ENCODE data around the gene FRMD4B. TPM values are rescaled to one million over a fixed set of nuclear protein-coding genes. Genes with fewer than 3 reads are reported as not detected.

Gene FRMD4B
- total and polyA plus RNA-seq, 2 experiments from 2014 or later, result not detected

GRCh38 chr3:69260216-69260787 is 125.6 kb downstream of the FRMD4B start:
- Histone ChIP-seq H3K9me3 (ENCODE audit: low read depth) (no peaks in the 10 kb centered on the region), H3K79me2 (ENCODE audit: insufficient read depth) (no peaks in the 10 kb centered on the region), H3K27ac (no peak overlapping the region), H3K9ac (no peak overlapping the region), H2AFZ (no peak overlapping the region), H3K4me1 (ENCODE audit: insufficient read depth) (no peaks in the 10 kb centered on the region), H3K9me2 (ENCODE audit: insufficient read depth) (no peaks in the 10 kb centered on the region), H3F3A (ENCODE audit: insufficient read depth) (no peaks in the 10 kb centered on the region), H3K27me3 (replicated peaks; ENCODE audit: insufficient read depth) (peaks cover 32% of the 10 kb centered on the region), H3K4me2 (ENCODE audit: unreplicated experiment) (no peak overlapping the region), H3K36me3 (ENCODE audit: low read depth) (no peaks in the 10 kb centered on the region), H3K4me3 (no peak overlapping the region), H4K20me1 (ENCODE audit: insufficient read depth) (no peaks in the 10 kb centered on the region)
- TF ChIP-seq EZH2 (IDR thresholded peaks at IDR 0.05; ENCODE audit: insufficient read depth, poor library complexity, severe bottlenecking) (no peak), EZH2phosphoT487 (IDR thresholded peaks at IDR 0.05; ENCODE audit: insufficient read depth, low read depth) (no peak)
- 87 to 89% methylated on average over 25 to 26 of the region's 35 CpGs for WGBS, 2 experiments (ENCODE audit: low coverage in 1 of 2, low lambda C conversion rate in 2 of 2, missing lambda C conversion rate in 2 of 2)
- DNase-seq, result no peak
- in situ Hi-C loops (cut with MboI), result no loop called here

- H3K27me3 ChIP-seq (replicated peaks; ENCODE audit: insufficient read depth), result peaks cover 38% of the 10 kb centered on the region
- no peak overlapping the region for H3K9ac ChIP-seq
- no peaks in the 10 kb centered on the region for H3K9me2 ChIP-seq (ENCODE audit: insufficient read depth)
- H3K36me3 ChIP-seq (ENCODE audit: low read depth), result no peaks in the 10 kb centered on the region
- H3K27ac ChIP-seq, result no peak overlapping the region
- H3F3A ChIP-seq (ENCODE audit: insufficient read depth), result no peaks in the 10 kb centered on the region
- H3K4me2 ChIP-seq (ENCODE audit: unreplicated experiment), result no peak overlapping the region
- H4K20me1 ChIP-seq (ENCODE audit: insufficient read depth), result no peaks in the 10 kb centered on the region
- no peak overlapping the region for H2AFZ ChIP-seq
- no peaks in the 10 kb centered on the region for H3K79me2 ChIP-seq (ENCODE audit: insufficient read depth)
- in situ Hi-C loops (cut with MboI), result no loop called here
- TF ChIP-seq EZH2phosphoT487 (IDR thresholded peaks at IDR 0.05; ENCODE audit: insufficient read depth, low read depth) (no peak), EZH2 (IDR thresholded peaks at IDR 0.05; ENCODE audit: insufficient read depth, poor library complexity, severe bottlenecking) (no peak)
- no peak overlapping the region for H3K4me3 ChIP-seq
- DNase-seq, result no peak
- no peaks in the 10 kb centered on the region for H3K4me1 ChIP-seq (ENCODE audit: insufficient read depth)
- 80 to 84% methylated on average over 9 of the region's 9 CpGs for WGBS, 2 experiments (ENCODE audit: low coverage in 1 of 2, low lambda C conversion rate in 2 of 2, missing lambda C conversion rate in 2 of 2)
- H3K9me3 ChIP-seq (ENCODE audit: low read depth), result no peaks in the 10 kb centered on the region
Measured at GRCh38 chr3:69259125-69259524, 126.8 kb downstream of the FRMD4B start.

- Histone ChIP-seq H3K79me2 (ENCODE audit: insufficient read depth) (no peaks in the 10 kb centered on the region), H3K27ac (no peak overlapping the region), H3K27me3 (replicated peaks; ENCODE audit: insufficient read depth) (peaks cover 64% of the 10 kb centered on the region), H3K9me3 (ENCODE audit: low read depth) (no peaks in the 10 kb centered on the region), H4K20me1 (ENCODE audit: insufficient read depth) (no peaks in the 10 kb centered on the region), H3K9me2 (ENCODE audit: insufficient read depth) (no peaks in the 10 kb centered on the region), H3K4me1 (ENCODE audit: insufficient read depth) (no peaks in the 10 kb centered on the region), H3K36me3 (ENCODE audit: low read depth) (no peaks in the 10 kb centered on the region), H3K4me2 (ENCODE audit: unreplicated experiment) (no peak overlapping the region), H2AFZ (no peak overlapping the region), H3F3A (ENCODE audit: insufficient read depth) (no peaks in the 10 kb centered on the region), H3K4me3 (no peak overlapping the region), H3K9ac (no peak overlapping the region)
- WGBS, 2 experiments (ENCODE audit: low coverage in 1 of 2, low lambda C conversion rate in 2 of 2, missing lambda C conversion rate in 2 of 2), result 41 to 65% methylated on average over 3 of the region's 3 CpGs
- no peak for DNase-seq
- no peak for TF ChIP-seq EZH2 (IDR thresholded peaks at IDR 0.05; ENCODE audit: insufficient read depth, poor library complexity, severe bottlenecking)
- no peak for TF ChIP-seq EZH2phosphoT487 (IDR thresholded peaks at IDR 0.05; ENCODE audit: insufficient read depth, low read depth)
- in situ Hi-C loops (cut with MboI), result no loop called here
Measured at GRCh38 chr3:69255928-69256327, 130.0 kb downstream of the FRMD4B start.

- Histone ChIP-seq H3K9me3 (ENCODE audit: low read depth) (no peaks in the 10 kb centered on the region), H2AFZ (no peak overlapping the region), H3K36me3 (ENCODE audit: low read depth) (no peaks in the 10 kb centered on the region), H3K4me2 (ENCODE audit: unreplicated experiment) (no peak overlapping the region), H3K79me2 (ENCODE audit: insufficient read depth) (no peaks in the 10 kb centered on the region), H3K4me3 (no peak overlapping the region), H3K9me2 (ENCODE audit: insufficient read depth) (no peaks in the 10 kb centered on the region), H3F3A (ENCODE audit: insufficient read depth) (no peaks in the 10 kb centered on the region), H3K4me1 (ENCODE audit: insufficient read depth) (no peaks in the 10 kb centered on the region), H4K20me1 (ENCODE audit: insufficient read depth) (no peaks in the 10 kb centered on the region), H3K27me3 (replicated peaks; ENCODE audit: insufficient read depth) (peaks cover 79% of the 10 kb centered on the region), H3K9ac (no peak overlapping the region), H3K27ac (no peak overlapping the region)
- DNase-seq, result no peak
- 90 to 92% methylated on average over 4 of the region's 4 CpGs for WGBS, 2 experiments (ENCODE audit: low coverage in 1 of 2, low lambda C conversion rate in 2 of 2, missing lambda C conversion rate in 2 of 2)
- in situ Hi-C loops (cut with MboI), result no loop called here
- no peak for TF ChIP-seq EZH2phosphoT487 (IDR thresholded peaks at IDR 0.05; ENCODE audit: insufficient read depth, low read depth)
- no peak for TF ChIP-seq EZH2 (IDR thresholded peaks at IDR 0.05; ENCODE audit: insufficient read depth, poor library complexity, severe bottlenecking)
Measured at GRCh38 chr3:69254351-69254750, 131.5 kb downstream of the FRMD4B start.

GRCh38 chr3:69252631-69253030 is 133.3 kb downstream of the FRMD4B start:
- 77 to 87% methylated on average over 4 of the region's 4 CpGs for WGBS, 2 experiments (ENCODE audit: low coverage in 1 of 2, low lambda C conversion rate in 2 of 2, missing lambda C conversion rate in 2 of 2)
- no peaks in the 10 kb centered on the region for H3K9me2 ChIP-seq (ENCODE audit: insufficient read depth)
- H3K36me3 ChIP-seq (ENCODE audit: low read depth), result no peaks in the 10 kb centered on the region
- H3K9me3 ChIP-seq (ENCODE audit: low read depth), result no peaks in the 10 kb centered on the region
- H4K20me1 ChIP-seq (ENCODE audit: insufficient read depth), result no peaks in the 10 kb centered on the region
- no peak overlapping the region for H3K4me2 ChIP-seq (ENCODE audit: unreplicated experiment)
- H3K27me3 ChIP-seq (replicated peaks; ENCODE audit: insufficient read depth), result peaks cover 92% of the 10 kb centered on the region
- H3F3A ChIP-seq (ENCODE audit: insufficient read depth), result no peaks in the 10 kb centered on the region
- no peak overlapping the region for H3K27ac ChIP-seq
- no peak overlapping the region for H2AFZ ChIP-seq
- in situ Hi-C loops (cut with MboI), result no loop called here
- H3K4me1 ChIP-seq (ENCODE audit: insufficient read depth), result no peaks in the 10 kb centered on the region
- TF ChIP-seq EZH2phosphoT487 (IDR thresholded peaks at IDR 0.05; ENCODE audit: insufficient read depth, low read depth) (no peak), EZH2 (IDR thresholded peaks at IDR 0.05; ENCODE audit: insufficient read depth, poor library complexity, severe bottlenecking) (no peak)
- no peak overlapping the region for H3K9ac ChIP-seq
- no peak overlapping the region for H3K4me3 ChIP-seq
- H3K79me2 ChIP-seq (ENCODE audit: insufficient read depth), result no peaks in the 10 kb centered on the region
- DNase-seq, result no peak
